ENCODE measurements around the gene KRTAP1-4. TPM values are rescaled to one million over a fixed set of nuclear protein-coding genes. Genes with fewer than 3 reads are reported as not detected.
"Not testable (repeated sequence)": the region's sequence is repeated elsewhere in the genome, so short reads cannot be mapped to it uniquely, and the experiment has no call there.

Gene KRTAP1-4
- total RNA-seq, 1 donor from 2014 or later = not detected

DNA sequence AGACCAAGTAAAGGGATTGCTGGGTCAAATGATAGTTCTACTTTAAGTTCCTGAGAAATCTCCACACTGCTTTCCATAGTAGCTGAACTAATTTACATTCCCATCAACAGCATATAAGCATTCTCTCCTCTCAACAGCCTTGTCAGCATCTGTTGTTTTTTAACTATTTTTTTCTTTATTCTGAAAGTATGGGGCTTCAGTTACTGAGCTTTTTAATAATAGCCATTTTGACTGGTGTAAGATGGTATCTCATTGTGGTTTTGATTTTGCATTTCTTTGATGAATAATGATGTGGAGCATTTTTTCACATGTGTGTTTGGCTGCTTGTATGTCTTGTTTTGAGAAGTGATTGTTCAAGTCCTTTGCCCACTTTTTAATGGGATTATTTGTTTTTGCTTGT is 22.6 kb upstream of the KRTAP1-4 start:
- TF ChIP-seq, protein P1, sequence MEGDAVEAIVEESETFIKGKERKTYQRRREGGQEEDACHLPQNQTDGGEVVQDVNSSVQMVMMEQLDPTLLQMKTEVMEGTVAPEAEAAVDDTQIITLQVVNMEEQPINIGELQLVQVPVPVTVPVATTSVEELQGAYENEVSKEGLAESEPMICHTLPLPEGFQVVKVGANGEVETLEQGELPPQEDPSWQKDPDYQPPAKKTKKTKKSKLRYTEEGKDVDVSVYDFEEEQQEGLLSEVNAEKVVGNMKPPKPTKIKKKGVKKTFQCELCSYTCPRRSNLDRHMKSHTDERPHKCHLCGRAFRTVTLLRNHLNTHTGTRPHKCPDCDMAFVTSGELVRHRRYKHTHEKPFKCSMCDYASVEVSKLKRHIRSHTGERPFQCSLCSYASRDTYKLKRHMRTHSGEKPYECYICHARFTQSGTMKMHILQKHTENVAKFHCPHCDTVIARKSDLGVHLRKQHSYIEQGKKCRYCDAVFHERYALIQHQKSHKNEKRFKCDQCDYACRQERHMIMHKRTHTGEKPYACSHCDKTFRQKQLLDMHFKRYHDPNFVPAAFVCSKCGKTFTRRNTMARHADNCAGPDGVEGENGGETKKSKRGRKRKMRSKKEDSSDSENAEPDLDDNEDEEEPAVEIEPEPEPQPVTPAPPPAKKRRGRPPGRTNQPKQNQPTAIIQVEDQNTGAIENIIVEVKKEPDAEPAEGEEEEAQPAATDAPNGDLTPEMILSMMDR (IDR thresholded peaks at IDR 0.05) = no peak
- H3K36me3 ChIP-seq = no peaks in the 10 kb centered on the region
- no peaks in the 10 kb centered on the region for H3K9me3 ChIP-seq
- no peaks in the 10 kb centered on the region for H3K4me1 ChIP-seq
- no peak overlapping the region for H3K4me3 ChIP-seq
- DNase-seq (no peak), ATAC-seq (no peak)
- intact Hi-C loops (cut with DNase I) = no loop called here
- H3K27me3 ChIP-seq (ENCODE audit: low read depth) = peaks cover 13% of the 10 kb centered on the region
- H3K27ac ChIP-seq = no peak overlapping the region

DNA sequence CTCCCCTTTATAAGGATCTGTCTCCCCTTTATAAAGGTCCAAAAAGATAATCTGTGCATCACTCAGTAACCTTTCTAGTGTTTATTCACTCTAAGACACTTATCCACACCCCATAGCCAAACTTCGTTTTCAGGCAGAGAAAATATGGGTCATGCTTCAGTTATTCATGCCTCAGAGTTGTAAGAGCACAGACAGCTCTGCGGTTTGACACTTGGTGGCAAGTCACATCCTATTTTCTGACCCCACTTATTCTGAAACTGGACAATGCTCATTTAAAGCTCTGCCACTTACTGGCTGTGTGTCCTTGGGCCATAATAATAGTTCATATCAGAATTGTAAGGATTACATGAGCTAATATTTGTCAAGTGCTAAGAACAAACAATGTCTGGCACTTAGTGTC is 19.1 kb upstream of the KRTAP1-4 start:
- Histone ChIP-seq H3K4me1 (no peaks in the 10 kb centered on the region), H3K4me3 (no peak overlapping the region), H3K36me3 (no peaks in the 10 kb centered on the region), H3K9me3 (no peaks in the 10 kb centered on the region), H3K27me3 (ENCODE audit: low read depth) (peaks cover 19% of the 10 kb centered on the region), H3K27ac (no peak overlapping the region)
- ATAC-seq (no peak), DNase-seq (no peak)
- intact Hi-C loops (cut with DNase I) = no loop called here
- TF ChIP-seq, protein P1 (IDR thresholded peaks at IDR 0.05) = no peak

DNA sequence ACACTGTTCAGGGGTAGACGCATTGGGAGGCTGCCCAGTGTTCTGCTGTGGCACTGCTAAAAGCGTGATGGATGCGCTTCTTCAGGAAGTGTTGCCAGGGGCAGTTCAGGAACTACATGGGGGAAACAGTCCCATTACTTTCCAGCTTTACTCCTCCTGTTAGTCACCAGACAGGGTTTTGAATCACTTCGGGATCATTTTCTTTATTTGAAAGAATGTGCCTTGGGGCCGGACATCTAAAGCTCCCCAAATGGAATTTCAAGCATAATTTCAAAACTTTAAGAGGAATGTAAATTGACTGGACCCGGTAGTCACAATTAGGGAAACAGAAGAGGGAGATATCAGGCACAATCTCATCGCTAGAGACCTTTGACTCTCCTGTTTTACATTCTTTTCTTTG is 18.4 kb upstream of the KRTAP1-4 start:
- intact Hi-C loops (cut with DNase I) = no loop called here
- TF ChIP-seq, protein P1 (IDR thresholded peaks at IDR 0.05) = no peak
- no peak overlapping the region for H3K4me3 ChIP-seq

DNA sequence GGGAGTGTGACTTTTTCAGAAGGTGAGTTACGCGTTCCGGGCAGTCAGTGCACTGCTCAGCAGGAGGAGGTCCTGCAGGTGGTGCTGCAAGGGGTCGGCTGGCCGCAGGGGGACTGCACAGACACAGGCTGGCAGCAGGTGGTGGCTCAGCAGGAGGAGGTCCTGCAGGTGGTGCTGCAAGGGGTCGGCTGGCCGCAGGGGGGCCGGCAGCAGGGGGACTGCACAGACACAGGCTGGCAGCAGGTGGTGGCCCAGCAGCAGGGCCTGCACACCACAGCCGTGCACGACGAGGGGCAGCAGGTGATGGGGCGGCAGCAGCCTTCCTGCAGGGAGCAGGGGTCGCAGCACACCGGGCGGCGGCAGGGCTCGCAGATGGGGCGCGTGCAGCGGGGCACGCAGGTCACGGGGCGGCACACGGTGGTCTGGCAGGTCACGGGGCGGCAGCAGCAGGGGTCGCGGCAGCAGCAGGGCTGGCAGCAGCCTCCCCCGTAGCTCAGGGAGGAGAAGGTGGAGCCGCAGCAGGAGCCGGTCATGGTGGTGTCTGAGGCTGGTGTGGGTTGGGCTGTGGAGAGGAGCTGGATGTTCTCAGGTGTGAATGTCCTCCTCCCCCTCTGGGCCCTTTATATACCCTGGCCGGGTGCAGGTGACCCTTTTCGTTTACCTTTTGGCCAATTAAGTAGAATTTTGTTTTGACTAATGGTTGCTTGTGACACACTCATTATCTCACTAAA is 16.9 kb upstream of the KRTAP1-4 start, which contains the start of gene KRTAP2-1:
TSS of gene KRTAP2-1 (minus strand) at position 582 of the 731 bp plus-strand sequence. CDS start at position 533, 49 bp downstream.
- H3K27ac ChIP-seq; H3K4me3 ChIP-seq; H3K9me3 ChIP-seq; H3K36me3 ChIP-seq; intact Hi-C loops (cut with DNase I); DNase-seq; H3K4me1 ChIP-seq: not testable (repeated sequence)
- peak; percentile 13 to 16 for ATAC-seq
- H3K27me3 ChIP-seq (ENCODE audit: low read depth) = peaks cover 19% of the 10 kb centered on the region

More for the DNA sequence above, 18.4 kb upstream of the KRTAP1-4 start:
- DNase-seq (no peak), ATAC-seq (no peak)
- Histone ChIP-seq H3K27ac (no peak overlapping the region), H3K9me3 (no peaks in the 10 kb centered on the region), H3K4me1 (no peaks in the 10 kb centered on the region), H3K36me3 (no peaks in the 10 kb centered on the region), H3K27me3 (ENCODE audit: low read depth) (peaks cover 19% of the 10 kb centered on the region)

DNA sequence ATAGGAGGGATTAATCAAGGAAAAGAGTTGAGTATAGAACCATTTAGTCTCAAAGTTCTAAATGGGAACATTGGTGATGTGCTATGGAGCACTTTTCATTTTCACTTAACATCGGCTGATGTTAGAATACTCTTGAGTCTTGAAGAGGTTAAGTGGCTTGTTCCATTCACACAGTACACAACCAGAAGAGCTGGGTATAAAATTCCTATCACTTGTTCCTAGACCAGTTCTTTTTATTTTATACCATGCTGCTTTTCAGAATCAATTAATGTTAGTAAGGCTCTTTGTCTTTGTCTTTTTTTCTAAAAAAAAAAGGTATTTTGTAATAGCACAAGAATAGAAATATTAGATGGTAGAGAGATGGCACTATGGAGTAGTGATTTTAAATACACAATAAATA is 13.0 kb upstream of the KRTAP1-4 start:
- Histone ChIP-seq H3K27ac (no peak overlapping the region), H3K4me1 (no peaks in the 10 kb centered on the region), H3K4me3 (no peak overlapping the region), H3K27me3 (ENCODE audit: low read depth) (peaks cover 9% of the 10 kb centered on the region), H3K36me3 (no peaks in the 10 kb centered on the region), H3K9me3 (no peaks in the 10 kb centered on the region)
- TF ChIP-seq, protein P1 (IDR thresholded peaks at IDR 0.05) = no peak
- DNase-seq = no peak
- intact Hi-C loops (cut with DNase I) = no loop called here
- ATAC-seq = no peak

DNA sequence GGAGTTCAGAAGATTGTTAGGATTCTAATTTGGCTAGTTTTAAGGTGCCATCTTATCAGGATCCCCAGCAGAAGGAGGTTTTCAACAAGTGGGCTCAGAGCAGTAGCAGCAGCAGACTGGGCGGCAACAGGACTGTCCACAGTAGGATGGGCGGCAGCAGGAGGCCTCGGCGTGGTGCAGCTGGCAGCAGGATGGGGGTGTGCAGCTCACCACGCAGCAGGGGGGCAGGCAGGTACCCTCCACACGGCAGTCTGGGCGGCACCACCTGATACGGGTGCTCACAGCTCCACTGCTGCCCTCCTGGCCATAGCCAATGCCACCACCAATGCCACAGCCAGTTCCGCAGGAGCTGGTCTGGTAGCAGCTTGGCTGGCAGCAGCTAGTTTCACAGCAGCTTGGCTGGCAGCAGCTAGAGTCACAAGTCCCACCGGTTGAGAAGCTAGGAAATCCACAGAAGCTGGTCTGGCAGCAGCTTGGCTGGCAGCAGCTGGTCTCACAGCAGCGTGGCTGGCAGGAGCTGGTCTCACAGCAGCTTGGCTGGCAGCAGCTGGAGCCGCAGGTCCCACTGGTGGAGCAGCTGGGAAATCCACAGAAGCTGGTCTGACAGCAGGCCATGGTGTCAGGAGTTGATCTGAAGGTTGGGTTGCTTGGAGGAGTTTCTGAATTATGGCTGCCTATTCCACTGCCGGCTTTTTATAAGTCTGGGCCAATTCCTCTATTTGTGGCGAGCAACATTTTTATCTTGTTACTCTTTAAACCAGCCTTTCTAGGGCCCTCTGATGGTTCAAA is 11.0 kb upstream of the KRTAP1-4 start, which contains the start of gene KRTAP1-1:
TSS of gene KRTAP1-1 (minus strand) at position 668 of the 789 bp plus-strand sequence. CDS start at position 615, 53 bp downstream.
- DNase-seq, ATAC-seq: not testable (repeated sequence)

More for the DNA sequence above, 11.0 kb upstream of the KRTAP1-4 start, which contains the start of gene KRTAP1-1:
- H3K27me3 ChIP-seq (ENCODE audit: low read depth); intact Hi-C loops (cut with DNase I); H3K27ac ChIP-seq; H3K9me3 ChIP-seq; H3K36me3 ChIP-seq; H3K4me1 ChIP-seq; H3K4me3 ChIP-seq: not testable (repeated sequence)
